ENCODE data around the gene GK2. TPM values are rescaled to one million over a fixed set of nuclear protein-coding genes. Genes with fewer than 3 reads are reported as not detected.
A peak's percentile ranks its signal among the peaks of the same experiment; 100 is the strongest.

The GK2 gene
- total and polyA plus RNA-seq, 9 of the 15 experiments (the other 6 are each of a cell fraction or from before 2014, with no cell fraction given): 0.07 TPM; not detected in 8

DNA sequence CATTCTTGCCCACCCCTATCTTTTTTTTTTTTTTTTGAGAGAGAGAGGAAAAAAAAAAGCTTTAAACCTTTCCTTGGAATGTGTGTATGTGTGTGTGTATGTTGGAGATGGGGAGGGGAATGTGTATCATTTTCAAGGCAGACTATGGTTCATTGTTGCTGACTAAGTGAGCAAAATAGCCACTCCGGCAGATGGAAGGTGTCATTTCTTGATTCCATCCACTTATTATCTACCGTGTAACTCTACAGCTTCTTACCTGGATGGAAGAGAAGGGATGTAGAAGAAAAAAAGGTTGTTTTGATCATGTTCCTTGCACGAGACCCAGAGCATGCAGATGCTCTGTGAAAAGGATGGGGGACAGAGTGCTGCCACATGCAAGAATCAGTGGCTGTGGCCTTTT is 5.9 kb upstream of the GK2 start (continued):
- TF ChIP-seq ZC3H11A (IDR thresholded peaks at IDR 0.05; ENCODE audit: low read depth, low read length) (no peak), KAT7 (CRISPR knock-in tag; IDR thresholded peaks at IDR 0.05; ENCODE audit: borderline replicate concordance) (no peak), PURB (CRISPR knock-in tag; IDR thresholded peaks at IDR 0.05; ENCODE audit: low read depth) (no peak), TFAP4 (CRISPR knock-in tag; IDR thresholded peaks at IDR 0.05; ENCODE audit: borderline replicate concordance) (no peak)
- TF ChIP-seq, protein P1, sequence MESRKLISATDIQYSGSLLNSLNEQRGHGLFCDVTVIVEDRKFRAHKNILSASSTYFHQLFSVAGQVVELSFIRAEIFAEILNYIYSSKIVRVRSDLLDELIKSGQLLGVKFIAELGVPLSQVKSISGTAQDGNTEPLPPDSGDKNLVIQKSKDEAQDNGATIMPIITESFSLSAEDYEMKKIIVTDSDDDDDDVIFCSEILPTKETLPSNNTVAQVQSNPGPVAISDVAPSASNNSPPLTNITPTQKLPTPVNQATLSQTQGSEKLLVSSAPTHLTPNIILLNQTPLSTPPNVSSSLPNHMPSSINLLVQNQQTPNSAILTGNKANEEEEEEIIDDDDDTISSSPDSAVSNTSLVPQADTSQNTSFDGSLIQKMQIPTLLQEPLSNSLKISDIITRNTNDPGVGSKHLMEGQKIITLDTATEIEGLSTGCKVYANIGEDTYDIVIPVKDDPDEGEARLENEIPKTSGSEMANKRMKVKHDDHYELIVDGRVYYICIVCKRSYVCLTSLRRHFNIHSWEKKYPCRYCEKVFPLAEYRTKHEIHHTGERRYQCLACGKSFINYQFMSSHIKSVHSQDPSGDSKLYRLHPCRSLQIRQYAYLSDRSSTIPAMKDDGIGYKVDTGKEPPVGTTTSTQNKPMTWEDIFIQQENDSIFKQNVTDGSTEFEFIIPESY (CRISPR knock-in tag; IDR thresholded peaks at IDR 0.05): no peak

GRCh38 chr4:79413032-79413885 is 5.2 kb upstream of the GK2 start:
- no peaks in the 10 kb centered on the region for H3K36me3 ChIP-seq (ENCODE audit: control insufficient read depth, insufficient read depth, low read length)
- POLR2A ChIA-PET: no interaction called here
- CTCF ChIA-PET (ENCODE audit: low intra/inter-chr PET ratio): no interaction called here
- TF ChIP-seq MITF (IDR thresholded peaks at IDR 0.05) (no peak), ZBTB2 (IDR thresholded peaks at IDR 0.05) (no peak), L3MBTL2 (IDR thresholded peaks at IDR 0.05) (no peak)
- TF ChIP-seq, protein P2, sequence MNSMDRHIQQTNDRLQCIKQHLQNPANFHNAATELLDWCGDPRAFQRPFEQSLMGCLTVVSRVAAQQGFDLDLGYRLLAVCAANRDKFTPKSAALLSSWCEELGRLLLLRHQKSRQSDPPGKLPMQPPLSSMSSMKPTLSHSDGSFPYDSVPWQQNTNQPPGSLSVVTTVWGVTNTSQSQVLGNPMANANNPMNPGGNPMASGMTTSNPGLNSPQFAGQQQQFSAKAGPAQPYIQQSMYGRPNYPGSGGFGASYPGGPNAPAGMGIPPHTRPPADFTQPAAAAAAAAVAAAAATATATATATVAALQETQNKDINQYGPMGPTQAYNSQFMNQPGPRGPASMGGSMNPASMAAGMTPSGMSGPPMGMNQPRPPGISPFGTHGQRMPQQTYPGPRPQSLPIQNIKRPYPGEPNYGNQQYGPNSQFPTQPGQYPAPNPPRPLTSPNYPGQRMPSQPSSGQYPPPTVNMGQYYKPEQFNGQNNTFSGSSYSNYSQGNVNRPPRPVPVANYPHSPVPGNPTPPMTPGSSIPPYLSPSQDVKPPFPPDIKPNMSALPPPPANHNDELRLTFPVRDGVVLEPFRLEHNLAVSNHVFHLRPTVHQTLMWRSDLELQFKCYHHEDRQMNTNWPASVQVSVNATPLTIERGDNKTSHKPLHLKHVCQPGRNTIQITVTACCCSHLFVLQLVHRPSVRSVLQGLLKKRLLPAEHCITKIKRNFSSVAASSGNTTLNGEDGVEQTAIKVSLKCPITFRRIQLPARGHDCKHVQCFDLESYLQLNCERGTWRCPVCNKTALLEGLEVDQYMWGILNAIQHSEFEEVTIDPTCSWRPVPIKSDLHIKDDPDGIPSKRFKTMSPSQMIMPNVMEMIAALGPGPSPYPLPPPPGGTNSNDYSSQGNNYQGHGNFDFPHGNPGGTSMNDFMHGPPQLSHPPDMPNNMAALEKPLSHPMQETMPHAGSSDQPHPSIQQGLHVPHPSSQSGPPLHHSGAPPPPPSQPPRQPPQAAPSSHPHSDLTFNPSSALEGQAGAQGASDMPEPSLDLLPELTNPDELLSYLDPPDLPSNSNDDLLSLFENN (IDR thresholded peaks at IDR 0.05; ENCODE audit: low read depth in 2 of 2, low read length in 2 of 2): no peak

More at GRCh38 chr4:79413032-79413885, 5.2 kb upstream of the GK2 start:
- no peaks in the 10 kb centered on the region for H4K20me1 ChIP-seq (replicated peaks; ENCODE audit: control insufficient read depth, insufficient read depth, low read length)
- H3K9me3 ChIP-seq (replicated peaks; ENCODE audit: control insufficient read depth, insufficient read depth, low read depth, low read length): no peaks in the 10 kb centered on the region; the same call in 1 of the 2 replicates
- no peaks in the 10 kb centered on the region for H3K4me1 ChIP-seq (replicated peaks in 1 of 2; ENCODE audit: control insufficient read depth in 2 of 2, insufficient read depth in 2 of 2, low read length in 2 of 2)
- intact Hi-C loops (cut with micrococcal nuclease) (no loop called here), in situ Hi-C loops (cut with MboI) (no loop called here)
- H2AFZ ChIP-seq (ENCODE audit: low read depth, low read length): 0 out of 2 replicates have a peak overlapping the region, but pooled peaks have one; percentile 3
- no TSS peak for BruUV-seq (replicated peaks)
- H3K27me3 ChIP-seq (ENCODE audit: control insufficient read depth in 2 of 2, insufficient read depth in 2 of 2, low read length in 2 of 2): no peaks in the 10 kb centered on the region
- H3K9ac ChIP-seq (ENCODE audit: insufficient read depth in 1 of 2, low read depth in 2 of 2, low read length in 2 of 2): no peak overlapping the region
- WGBS (ENCODE audit: insufficient coverage, low coverage, missing lambda C conversion rate): 16% methylated on average over 9 of the region's 9 CpGs
- no peak for ATAC-seq
- no peak overlapping the region for H3K27ac ChIP-seq (ENCODE audit: extremely low read depth, low read depth, low read length)
- H3K4me2 ChIP-seq (ENCODE audit: insufficient read depth, low read length): no peak overlapping the region
- no peaks in the 10 kb centered on the region for H3K79me2 ChIP-seq (ENCODE audit: control insufficient read depth, insufficient read depth, low read length)
- no peak for FAIRE-seq
- no peak overlapping the region for H3K4me3 ChIP-seq
- H3K9me1 ChIP-seq (ENCODE audit: control insufficient read depth, insufficient read depth, low read length): no peaks in the 10 kb centered on the region
- DNase-seq (ENCODE audit: extremely low read depth in 1 of 4, low spot score in 3 of 4): no peak
